Uterus (tissue), 2 donors: ENCODE measurements around the gene ARPP19.
"Not testable (repeated sequence)": the region's sequence is repeated elsewhere in the genome, so short reads cannot be mapped to it uniquely, and the experiment has no call there.

ENCODE experiments used
- POLR2A ChIP-seq, 2 donors: fragments of 450-650 bp; IDR thresholded peaks; one replicate each; pipeline ENCODE4 v1.6.1; 2016; ENCODE audit warnings: antibody characterized with exemption in 2 of 2, mild to moderate bottlenecking in 1 of 2, moderate library complexity in 1 of 2
- TF ChIP-seq, protein P1 (sequence below), 4 experiments: fragments of 200-600 bp in 2 of 4; fragments of 450-650 bp in 2 of 4; sonication (generic) in 2 of 4; IDR thresholded peaks; one replicate each; pipeline ENCODE4 v1.5.1; 2016 to 2019; ENCODE audit warnings: antibody characterized with exemption in 4 of 4, mild to moderate bottlenecking in 2 of 4, moderate library complexity in 1 of 4

DNA sequence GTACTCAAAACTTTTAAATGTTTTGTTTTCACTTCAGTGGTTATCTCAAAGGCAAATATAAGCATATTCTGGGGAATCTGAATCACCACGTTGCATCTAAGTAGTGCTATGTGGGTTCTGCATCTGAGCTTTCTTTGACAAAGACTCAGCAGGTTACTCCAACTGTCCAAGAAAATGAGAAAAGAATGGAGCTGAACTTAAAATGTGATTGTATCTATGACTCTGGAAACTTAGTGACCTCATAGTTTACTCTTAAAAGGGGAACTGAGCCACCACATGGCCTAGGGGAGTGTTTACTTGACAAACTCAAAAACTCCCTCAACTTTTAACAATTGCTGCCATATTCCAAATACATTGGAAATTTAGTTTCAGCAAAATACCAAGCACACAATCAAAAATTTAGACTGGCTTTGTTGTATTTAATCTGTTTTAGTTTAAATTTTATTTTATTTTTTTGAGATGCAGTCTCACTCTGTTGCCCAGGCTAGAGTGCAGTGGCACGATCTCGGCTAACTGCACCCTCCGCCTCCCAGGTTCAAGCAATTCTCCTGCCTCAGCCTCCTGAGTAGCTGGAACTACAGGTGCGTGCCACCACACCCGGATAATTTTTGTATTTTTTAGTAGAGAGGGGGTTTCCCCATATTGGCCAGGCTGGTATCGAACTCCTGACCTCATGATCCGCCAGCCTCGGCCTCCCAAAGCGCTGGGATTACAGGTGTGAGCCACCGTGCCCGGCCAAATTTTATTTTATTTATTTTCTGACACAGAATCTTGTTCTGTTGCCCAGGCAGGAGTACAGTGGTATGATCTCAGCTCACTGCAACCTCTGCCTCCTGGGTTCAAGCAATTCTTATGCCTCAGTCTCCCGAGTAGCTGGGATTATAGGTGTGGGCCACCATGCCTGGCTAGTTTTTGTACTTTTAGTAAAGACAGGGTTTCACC is 3.1 kb downstream of the ARPP19 start:
- TF ChIP-seq, protein P1, sequence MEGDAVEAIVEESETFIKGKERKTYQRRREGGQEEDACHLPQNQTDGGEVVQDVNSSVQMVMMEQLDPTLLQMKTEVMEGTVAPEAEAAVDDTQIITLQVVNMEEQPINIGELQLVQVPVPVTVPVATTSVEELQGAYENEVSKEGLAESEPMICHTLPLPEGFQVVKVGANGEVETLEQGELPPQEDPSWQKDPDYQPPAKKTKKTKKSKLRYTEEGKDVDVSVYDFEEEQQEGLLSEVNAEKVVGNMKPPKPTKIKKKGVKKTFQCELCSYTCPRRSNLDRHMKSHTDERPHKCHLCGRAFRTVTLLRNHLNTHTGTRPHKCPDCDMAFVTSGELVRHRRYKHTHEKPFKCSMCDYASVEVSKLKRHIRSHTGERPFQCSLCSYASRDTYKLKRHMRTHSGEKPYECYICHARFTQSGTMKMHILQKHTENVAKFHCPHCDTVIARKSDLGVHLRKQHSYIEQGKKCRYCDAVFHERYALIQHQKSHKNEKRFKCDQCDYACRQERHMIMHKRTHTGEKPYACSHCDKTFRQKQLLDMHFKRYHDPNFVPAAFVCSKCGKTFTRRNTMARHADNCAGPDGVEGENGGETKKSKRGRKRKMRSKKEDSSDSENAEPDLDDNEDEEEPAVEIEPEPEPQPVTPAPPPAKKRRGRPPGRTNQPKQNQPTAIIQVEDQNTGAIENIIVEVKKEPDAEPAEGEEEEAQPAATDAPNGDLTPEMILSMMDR (IDR thresholded peaks at IDR 0.05), result not testable (repeated sequence)
- TF ChIP-seq POLR2A (IDR thresholded peaks at IDR 0.05), result not testable (repeated sequence)
